ENCODE results near the gene GAREM1.

DNA sequence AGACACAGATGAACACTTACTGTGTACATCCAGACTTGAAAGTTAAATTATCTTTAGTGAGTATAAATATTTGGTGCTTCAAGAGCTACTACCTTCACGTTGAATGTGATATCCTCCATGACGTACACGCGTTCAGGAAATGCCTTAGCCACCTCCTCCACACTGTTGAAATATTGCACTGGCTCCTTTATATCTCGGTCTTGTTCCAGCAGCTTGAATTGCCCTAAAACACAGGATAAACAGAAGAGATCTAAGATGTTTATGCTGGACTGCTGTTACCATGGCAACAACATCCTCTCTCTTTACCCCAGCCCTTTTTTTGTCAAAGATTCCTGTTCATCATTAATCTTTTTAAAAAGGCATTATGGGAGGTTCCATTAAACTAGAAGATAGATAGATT lies 160.6 kb downstream of the GAREM1 start:
- TF ChIP-seq CTCF (IDR thresholded peaks at IDR 0.05) (no peak), POLR2A (IDR thresholded peaks at IDR 0.05) (no peak), POLR2AphosphoS5 (IDR thresholded peaks at IDR 0.05) (no peak)
